Suppressor macrophage treated with lipopolysaccharide for 4 hours (primary cell): ENCODE measurements around the gene OR2T35.

ENCODE experiments used
- DNase-seq: peaks from one replicate; pipeline ENCODE4 v3.0.0-alpha.2; 2020

Gene OR2T35

DNA sequence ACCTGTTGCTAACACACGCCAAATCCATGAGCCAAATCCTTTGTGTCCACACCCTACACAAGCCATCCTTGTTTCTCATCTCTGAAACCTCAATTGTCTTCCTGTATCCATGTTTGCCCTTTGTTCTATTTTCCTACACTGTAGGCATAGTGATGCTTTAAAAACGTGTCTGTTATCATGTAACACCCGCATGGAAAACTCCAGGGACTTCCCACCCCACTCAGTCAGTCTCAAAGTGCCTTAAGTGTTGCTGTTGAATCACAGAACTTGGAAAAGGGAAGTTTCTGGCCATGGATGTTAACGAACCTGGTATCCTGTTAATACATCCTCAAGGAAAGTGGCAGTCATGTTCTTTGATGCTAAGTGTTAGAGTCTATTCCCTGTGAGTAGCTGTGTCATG is 19.9 kb downstream of the OR2T35 start:
- no peak for DNase-seq

DNA sequence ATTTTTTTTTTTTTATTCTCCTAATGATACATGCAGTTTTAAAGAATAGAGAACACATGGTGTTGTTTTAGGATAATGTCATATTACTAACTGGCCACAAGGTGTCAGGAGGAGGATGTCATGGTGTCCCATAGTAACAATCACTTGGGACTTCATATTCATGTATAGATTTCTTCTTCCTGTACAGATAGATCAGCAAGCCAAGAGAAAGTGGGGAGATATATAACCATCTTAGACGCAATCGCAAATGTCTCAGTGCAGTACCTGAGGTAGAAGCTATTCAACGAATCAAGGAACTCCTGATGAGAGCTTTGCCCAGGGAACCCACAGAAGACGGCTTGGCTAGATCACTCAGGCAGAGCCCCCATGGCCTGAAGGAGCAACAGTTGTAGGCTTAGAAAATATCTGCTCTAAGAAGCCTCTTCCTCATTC is 22.5 kb downstream of the OR2T35 start:
- peak; percentile 61 for DNase-seq

- no peak for DNase-seq
Measured at GRCh38 chr1:248621770-248622169, 23.3 kb downstream of the OR2T35 start.

- DNase-seq = peak; percentile 72
Measured at GRCh38 chr1:248618878-248619277, 26.2 kb downstream of the OR2T35 start.

DNA sequence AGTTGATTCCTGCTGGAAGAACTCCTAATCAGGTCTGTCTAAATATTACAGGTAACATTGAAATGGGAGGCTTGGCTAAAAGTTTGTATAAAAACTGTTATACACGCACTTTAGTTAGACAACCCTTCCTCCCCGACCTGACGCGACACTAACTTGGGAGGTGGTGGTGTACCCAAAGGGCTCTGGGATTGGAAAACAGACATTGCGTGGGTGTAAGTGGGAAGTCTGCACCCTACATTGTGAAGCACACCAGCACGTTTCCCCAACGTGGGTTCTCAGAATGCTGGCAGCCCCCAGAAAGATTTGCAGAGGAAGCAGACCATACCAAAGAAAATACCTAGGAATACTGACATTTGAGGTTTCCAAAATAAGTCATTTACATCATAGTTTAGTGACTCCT is 27.0 kb downstream of the OR2T35 start:
- no peak for DNase-seq

GRCh38 chr1:248613742-248614141 is 31.3 kb downstream of the OR2T35 start:
- DNase-seq = no peak

- DNase-seq = no peak
Measured at GRCh38 chr1:248611883-248612414, 33.1 kb downstream of the OR2T35 start.

DNA sequence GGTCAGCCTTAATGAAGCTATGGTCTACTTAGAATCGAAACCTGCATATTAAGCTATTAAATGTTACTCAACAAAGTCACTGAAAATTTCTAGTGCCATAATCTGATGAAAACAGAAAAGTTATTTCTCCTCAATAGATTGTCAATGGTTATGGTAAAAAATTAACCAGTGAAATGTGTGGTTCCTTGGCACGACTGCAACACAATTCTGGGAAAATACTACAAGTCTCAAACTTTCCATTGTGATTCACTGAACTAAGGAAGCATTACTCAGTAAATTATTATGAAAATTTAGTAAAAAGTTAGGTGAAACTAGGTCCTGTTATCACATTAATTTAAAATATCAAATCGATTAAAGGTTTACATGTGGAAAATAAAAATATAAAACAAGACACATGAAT is 34.8 kb downstream of the OR2T35 start:
- no peak for DNase-seq

- no peak for DNase-seq
Measured at GRCh38 chr1:248599396-248599795, 45.7 kb downstream of the OR2T35 start.

- no peak for DNase-seq
Measured at GRCh38 chr1:248597589-248597988, 47.5 kb downstream of the OR2T35 start, which contains the start of gene OR2T10. Gene OR2T10, minus strand, starts transcription at chr1:248597700. Its CDS starts 3,932 bp downstream, at chr1:248593768.

DNA sequence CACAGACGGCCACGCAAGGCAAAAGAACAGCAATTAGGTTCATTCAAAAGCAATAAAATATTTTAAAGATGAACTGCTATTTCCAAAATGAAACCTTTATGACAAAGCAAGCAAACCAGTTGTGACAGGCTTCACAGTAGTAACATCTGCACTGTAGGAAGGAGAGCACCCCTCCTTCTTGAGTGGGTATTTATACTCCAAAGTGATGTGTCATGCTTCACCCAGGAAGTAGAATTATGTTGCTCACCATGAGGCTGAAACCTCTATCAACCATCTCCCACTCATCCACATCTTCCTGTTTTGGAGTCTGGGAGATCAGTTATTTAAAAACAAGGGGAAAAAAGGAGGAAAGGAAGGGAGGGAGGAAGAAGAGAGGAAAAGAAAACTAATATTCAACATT is 48.5 kb downstream of the OR2T35 start:
- DNase-seq = peak; percentile 45

DNA sequence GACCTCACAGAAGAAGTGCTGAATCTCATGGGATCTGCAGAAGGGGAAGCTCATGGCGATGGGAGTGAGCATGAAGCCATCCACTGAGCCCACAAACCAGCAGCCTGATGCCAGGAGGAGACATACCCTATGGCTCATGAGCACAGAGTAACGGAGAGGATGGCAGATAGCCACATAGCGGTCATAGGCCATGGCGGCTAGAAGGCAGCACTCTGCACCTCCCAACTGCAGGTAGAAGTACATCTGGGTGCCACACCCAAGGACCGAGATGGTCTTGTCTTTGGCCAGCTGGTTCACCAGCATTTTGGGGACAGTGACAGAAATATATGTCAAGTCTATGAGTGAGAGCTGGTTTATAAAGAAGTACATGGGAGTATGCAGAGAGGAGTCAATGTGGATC is 51.9 kb downstream of the OR2T35 start:
- DNase-seq = no peak

DNA sequence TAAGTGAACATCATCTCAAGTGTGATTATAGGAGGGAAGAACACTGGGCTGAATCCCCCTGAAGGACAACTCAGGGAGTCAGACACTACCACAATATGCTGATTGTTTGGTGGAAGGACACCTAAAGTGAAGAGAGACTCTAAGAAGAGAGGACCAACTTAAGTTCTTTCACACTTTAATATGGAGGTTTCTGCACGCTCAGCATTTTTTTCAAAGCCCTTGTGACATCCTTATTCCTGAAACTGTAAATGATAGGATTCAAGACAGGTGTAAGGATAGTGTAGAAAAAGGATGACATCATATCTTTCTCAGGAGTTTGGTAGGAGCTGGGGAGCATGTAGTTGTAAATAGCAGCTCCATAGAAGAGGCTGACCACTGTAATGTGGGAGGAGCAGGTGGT is 52.4 kb downstream of the OR2T35 start:
- DNase-seq = no peak

GRCh38 chr1:248590055-248590454 is 55.0 kb downstream of the OR2T35 start:
- no peak for DNase-seq

DNA sequence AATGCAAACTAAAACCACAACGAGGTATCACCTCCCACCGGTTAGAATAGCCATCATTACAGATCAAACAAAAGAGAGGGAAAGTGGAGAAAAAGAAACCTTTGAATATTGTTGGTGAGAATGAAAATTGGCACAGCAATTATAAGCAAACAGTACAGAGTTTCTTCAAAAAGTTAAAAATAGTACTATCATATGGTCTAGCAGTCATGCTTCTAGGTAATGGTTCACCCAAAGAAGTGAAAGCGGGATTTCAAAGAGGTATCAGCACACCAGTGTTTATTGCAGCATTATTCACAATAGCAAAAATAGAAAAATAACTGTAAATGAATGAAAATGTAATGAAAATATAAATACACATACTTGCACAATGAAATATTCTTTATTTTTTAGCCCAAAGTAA is 55.7 kb downstream of the OR2T35 start:
- DNase-seq = no peak
